Measurements from ENCODE around the gene SERBP1.

SERBP1 gene

GRCh38 chr1:67361641-67362040, 68.6 kb downstream of the SERBP1 start:
- TF ChIP-seq CTCF (IDR thresholded peaks at IDR 0.05; ENCODE audit: borderline replicate concordance, insufficient read depth, low read depth, low read length) = no peak
- no peak overlapping the region for H3K4me3 ChIP-seq (ENCODE audit: low read depth, low read length)

DNA sequence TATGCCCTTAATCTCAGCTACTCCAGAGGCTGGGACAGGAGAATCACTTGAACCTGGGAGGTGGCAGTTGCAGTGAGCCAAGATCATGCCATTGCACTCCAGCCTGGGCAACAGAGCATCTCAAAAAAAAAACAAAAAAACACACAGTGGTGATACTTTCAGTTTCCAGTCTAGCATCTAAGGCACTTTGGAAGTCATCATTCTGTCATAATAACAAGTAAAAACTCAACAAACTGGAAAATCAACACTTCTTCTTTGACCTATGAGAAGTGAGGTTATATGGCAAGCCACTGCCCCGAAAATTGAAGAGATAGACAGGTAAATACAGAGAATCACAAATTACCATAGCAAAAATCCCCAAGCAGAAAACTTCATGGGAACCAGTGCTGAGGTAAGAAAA, 70.6 kb downstream of the SERBP1 start:
- no peak overlapping the region for H3K4me3 ChIP-seq (ENCODE audit: low read depth, low read length)
- TF ChIP-seq CTCF (IDR thresholded peaks at IDR 0.05; ENCODE audit: borderline replicate concordance, insufficient read depth, low read depth, low read length) = no peak

All from GM12875 (cell line).